Erythroblast (primary cell): ENCODE data around the gene CPEB2.

Experiments used
- GATA1 ChIP-seq: IDR thresholded peaks from 2 replicates; pipeline ENCODE4 v1.6.1; 2011; ENCODE audit warnings: low read depth, mild to moderate bottlenecking, control low read depth, low read length, moderate library complexity
- POLR2A ChIP-seq: IDR thresholded peaks from 2 replicates; pipeline ENCODE4 v1.6.1; 2011; ENCODE audit warnings: mild to moderate bottlenecking, low read length

GRCh38 chr4:15010038-15010585 is 7.8 kb downstream of the CPEB2 start:
- no peak for TF ChIP-seq POLR2A
- no peak for TF ChIP-seq GATA1
